LoVo (cell line): ENCODE data around the gene SLC2A6.

Experiments used
- DNase-seq: peaks from one replicate; pipeline ENCODE4 v3.0.0-alpha.2; 2016; ENCODE audit warnings: low spot score

SLC2A6 gene

DNA sequence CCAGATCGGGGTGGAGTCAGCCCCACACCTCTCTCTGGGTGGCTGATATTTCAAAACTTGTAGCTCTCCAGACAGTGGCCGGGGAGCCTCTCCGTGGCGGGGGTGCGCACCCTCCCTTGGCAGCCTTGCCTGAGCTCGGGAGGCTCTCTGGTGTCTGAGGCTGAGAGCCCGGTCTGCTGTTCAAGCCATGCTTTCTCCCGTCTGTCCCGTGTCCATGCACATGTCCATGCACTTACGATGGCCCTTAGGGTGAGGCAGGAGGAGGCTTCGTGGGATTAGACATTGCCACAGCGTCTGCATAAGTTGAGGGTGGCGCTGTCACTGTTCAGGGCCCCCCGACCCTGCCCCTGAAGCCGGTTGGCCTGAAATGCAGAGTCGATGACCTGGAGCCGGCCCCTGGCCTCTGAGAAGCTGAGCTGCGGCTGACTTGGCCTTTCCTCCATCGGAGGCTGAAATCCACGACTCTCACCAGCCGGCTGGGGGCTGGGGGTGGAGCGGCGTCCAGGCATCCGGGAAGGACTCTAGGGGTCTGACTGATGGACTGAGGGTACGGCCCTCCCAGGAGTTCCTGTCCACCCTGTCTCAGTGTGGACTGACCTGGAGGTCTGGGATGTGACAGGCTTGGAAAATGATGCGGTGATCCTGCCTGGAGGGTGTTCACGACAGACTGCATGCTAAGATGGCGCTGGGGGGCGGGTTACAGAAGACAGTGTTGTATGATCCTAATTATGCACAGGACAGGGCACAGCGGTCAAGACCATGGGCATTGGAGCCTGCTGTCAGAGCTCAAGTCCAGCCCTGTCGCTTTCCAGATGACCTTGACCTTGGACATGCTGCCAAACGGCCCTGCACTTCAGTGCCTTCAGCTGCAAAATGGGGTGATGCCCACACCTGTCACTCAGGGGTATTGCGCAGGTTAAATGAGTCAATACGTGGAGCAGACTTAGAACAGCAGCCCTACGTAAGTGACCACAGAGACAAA is 18.3 kb upstream of the SLC2A6 start:
- no peak for DNase-seq

DNA sequence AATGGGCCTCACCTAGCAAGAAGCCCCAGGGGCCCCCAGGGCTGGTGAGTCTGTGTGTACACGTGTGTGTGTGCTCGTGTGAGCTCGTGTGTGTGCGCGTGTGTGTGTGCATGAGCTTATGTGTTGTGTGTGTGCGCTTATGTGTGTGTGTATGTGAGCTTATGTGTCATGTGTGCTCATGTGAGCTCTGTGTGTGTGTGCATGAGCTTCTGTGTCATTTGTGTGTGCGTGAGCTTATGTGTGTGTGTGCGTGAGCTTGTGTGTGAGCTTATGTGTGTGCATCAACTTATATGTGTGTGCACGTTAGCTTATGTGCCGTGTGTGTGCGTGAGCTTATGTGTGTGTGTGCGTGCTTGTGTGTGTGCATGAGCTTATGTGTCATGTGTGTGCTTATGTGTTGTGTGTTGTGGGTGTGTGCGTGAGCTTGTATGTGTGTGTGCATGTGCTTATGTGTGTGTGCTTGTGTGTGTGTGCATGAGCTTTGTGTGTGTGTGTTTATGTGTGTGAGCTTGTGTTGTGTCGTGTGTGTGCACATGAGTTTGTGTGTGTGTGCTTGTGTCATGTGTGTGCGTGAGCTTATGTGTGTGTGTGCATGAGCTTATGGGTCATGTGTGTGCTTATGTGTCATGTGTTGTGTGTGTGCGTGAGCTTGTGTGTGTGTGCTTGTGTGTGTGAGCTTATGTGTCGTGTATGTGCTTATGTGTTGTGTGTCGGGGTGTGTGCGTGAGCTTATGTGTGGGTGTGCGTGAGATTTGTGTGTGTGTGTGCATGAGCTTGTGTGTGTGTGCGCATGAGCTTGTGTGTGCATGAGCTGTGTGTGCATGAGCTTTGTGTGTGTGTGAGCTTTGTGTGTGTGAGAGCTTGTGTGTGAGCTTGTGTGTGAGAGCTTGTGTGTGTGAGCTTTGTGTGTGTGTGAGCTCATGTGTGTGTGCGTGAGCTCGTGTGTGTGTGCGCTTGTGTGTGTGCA is 16.7 kb upstream of the SLC2A6 start:
- no peak for DNase-seq

DNA sequence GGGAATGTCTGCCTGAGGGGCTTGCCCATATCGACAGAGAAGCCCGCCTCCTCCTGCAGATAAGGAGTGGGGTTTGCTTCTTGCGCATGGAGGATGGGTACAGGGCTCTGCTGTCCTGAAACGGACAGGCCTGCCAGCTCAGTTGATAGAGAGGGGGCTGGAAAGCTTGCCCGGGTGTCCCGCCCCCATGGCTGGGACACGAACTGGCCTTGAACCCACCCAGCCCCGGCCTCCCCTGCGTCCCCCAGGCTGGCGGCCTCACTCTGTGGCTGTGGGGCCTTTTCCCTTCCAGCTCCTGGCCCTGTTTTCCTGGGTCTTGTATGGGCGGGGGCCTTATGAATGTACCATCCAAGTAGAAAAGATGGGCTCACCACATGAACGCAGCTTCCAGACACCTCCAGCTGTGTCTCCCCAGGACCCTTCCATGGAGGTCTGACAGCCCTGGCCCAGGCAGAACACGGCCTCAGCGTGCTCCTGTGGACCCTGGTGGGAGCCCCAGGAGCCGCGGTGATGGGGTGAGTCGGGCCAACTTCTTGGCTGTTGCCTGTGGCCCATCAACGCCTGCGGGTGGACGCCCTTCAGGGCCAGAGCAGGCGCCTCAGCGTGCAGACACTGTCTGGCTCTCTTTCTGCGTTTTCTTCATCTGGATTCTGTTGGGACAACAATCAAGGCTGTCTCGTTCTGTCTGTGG is 15.9 kb upstream of the SLC2A6 start:
- no peak for DNase-seq

DNA sequence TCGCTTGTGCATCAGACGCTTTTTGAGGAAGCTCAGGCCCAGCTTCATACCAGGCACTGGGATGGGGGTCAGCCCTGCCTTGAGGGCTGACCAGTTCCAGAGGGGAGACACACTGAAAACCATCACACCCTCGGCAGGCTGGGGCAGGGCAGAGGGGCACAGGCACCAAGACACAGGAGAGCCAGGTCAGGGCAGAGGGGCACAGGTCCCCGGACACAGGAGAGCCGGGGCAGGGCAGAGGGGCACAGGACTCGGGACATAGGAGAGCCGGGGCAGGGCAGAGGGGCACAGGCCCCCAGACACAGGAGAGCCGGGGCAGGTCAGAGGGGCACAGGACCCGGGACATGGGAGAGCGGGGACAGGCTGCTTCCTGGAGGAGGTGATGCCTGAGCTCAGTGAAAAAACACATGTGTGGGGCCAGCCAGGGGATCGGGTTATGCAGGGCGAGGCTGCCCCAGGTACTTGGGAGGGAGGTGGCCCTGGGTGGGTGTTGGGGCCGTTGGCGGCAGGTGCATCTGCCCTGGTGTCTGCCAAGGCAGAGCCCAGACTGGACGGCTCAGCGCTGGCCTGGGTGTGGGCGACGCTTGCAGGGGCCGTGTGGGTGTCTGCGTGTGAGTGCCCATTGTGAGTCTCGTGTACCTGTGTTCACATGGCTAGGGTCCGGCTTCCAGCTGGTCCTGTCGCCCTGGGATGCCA is 15.1 kb upstream of the SLC2A6 start:
- no peak for DNase-seq

DNA sequence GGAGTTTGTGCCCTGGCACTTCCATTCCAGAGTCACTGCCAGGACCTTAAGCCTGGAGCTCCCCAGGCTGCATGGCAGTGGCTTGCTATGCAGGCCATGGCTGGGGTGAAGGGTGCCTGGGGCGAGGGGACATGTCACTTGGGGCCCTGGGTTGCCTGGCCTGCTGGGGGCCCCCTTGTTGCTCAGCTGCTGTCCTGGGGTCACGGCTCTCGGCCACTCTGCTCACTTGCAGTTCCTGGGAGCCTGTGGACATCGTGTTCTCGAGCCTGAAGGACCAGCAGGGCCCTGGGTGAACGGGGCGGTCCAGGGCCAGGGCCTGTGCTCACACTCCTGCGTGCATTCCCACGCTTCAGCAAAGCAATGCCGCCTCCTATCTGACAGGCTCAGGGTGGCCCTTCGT is 14.5 kb upstream of the SLC2A6 start:
- DNase-seq, result no peak

DNA sequence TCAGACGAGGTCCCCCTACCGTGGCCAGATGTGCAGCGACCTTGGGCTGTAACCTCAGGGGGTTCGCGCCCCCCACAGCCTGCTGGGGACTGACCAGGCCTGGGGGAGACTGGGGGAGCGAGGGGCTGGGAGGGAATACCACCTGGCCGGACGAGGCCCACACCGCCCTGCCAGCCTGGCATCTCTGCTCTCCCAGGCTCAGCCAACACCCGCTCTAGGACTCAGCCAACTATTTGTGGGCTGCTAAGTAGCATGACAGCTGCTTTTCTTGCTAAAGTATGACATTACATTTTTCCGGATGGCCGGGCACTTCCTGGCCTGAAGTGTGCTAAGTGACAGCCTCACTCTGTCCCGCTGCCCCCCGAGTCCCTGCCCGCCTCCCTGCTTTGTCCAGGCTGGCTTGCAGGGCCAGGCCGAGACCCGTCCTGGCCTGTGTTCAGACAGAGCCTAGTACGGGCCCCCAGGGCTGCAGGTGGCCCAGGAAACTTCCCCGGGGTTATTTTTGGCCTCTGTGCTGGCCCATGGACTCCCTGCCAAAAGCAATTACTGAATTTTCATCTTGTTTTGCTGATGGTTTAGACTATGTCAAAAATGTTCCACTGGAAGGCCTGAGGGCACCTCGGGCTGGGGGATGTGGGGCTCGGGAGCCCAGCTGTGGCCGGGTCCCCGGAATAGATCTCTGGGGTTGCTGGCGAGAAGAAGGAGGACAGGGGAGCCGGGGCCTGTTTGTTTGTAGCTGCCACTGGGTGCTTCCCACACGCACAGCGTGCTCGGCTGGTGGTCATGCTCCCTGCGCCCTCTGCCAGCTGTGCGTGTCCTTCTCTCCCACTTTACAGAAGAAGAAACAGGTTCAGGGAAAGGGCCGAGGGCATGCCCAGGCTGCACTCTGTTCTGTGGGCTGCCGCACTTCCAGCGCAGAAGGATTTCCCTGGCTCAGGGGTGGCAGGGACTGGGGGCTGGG is 13.4 kb upstream of the SLC2A6 start:
- no peak for DNase-seq

DNA sequence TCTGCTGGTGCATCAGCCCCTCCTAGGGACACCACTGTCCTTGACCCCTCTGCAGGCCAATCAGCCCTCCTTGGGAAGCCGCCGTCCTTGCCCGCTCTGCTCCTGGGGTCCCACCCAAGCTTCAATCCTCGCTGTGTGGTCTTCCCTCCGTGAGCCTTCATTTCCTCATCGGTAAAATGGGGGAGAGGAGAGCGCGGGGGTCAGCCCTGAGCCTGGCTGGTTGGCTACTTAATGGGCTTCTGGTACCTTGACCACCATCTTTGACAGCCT is 12.7 kb upstream of the SLC2A6 start:
- no peak for DNase-seq

DNA sequence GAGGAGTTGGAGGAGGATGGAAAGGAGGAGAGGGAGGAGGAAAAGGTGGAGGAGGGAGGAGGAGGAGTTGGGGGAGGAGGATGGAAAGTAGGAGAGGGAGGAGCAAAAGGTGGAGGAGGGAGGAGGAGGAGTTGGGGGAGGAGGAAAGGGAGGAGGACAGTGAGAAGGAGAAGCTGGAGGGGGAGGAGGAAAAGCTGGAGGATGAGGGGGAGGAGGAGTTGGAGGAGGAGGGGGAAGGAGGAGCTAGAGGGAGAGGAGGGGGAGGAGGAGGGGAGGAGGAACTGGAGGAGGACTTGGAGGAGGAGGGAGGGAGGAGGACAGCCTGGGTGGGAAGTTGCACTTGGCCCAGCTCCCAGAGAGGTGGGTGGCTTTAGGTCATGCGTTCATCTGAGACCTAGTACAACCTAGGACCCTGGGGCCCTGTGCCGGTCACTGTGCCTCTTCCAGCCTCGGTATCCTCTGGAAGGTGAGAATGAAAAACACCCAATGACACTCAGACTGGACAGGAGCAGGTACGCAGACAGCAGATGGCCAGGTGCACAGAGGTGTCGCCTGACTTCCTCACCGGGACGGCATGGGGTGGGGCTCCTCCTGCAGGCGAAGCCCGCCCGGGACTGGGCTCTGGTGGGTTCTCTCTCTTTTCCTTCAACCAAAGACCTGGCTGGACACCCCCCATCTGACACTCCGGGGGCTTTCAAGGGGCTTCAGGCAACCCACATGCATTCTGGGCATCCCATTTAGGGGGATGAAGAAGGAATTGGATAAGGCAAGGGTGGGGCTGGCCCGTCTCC is 12.2 kb upstream of the SLC2A6 start:
- no peak for DNase-seq

DNA sequence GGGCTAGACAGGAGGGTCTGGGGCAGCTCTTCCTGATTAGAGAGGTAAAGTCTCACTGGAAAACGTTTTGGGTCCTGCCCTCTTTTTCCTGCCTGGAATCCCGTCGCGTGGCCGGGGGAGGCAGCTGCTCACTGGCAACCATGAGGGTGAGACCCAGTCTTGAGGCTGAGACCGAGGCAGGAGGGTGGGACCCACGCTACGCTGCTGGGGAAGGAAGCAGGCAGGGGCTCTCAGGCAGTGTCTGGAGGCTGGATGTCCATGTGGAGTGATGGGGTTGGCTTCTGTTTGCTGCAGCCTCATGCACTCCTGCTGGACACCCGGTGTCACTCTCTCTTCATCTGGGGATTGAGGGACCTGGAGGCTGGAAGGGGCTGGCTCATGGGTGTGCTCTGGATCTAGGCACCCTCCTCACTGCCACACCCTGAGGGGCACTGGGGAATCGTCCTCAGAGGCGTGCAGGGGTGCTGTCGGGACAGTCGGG is 11.3 kb upstream of the SLC2A6 start:
- DNase-seq, result no peak

DNA sequence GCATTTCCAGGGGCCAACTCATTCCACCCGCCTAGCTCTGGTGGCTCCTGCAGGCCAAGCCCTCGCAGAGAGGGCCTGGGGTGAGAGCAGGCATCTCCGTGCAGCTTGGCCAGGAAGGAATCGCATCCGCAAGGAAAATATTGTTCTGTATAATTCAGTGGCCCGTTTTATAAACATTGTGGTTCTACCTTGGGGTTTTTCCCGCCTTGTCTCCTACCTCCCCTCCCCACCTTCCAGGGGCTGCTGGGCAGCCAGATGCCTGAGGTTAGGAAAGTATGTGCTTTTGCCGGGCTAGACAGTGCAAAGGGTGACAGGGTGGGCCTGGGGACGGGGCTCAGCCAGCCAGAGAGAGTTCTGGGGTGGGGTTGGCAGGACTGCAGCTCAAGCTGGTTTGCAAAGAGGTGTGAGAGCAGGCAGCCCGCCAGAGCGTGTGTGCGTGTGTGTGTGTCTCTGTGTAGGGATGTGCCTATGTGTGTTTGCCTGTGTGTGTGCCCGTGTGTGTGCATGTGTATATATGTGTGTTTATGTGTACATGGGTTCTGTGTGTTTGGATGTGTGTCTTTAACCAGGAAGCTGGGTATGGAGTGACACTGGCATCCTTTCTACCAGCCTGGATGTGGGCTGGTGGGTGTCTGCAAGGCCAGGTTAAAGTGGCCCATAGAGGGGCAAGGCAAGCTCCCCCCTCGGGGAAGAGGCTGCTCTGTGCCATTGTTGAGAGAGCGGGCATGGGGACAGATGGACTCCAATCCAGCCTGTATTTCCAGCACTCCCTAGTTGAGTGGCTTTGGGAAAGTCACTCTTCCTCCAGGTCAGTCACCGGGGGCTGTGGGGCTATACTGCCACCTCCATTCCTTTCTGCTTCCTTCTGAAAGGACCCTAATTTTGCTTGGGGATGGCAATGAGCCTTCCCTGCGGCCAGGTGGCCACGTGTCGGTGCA is 10.6 kb upstream of the SLC2A6 start:
- DNase-seq, result no peak

DNA sequence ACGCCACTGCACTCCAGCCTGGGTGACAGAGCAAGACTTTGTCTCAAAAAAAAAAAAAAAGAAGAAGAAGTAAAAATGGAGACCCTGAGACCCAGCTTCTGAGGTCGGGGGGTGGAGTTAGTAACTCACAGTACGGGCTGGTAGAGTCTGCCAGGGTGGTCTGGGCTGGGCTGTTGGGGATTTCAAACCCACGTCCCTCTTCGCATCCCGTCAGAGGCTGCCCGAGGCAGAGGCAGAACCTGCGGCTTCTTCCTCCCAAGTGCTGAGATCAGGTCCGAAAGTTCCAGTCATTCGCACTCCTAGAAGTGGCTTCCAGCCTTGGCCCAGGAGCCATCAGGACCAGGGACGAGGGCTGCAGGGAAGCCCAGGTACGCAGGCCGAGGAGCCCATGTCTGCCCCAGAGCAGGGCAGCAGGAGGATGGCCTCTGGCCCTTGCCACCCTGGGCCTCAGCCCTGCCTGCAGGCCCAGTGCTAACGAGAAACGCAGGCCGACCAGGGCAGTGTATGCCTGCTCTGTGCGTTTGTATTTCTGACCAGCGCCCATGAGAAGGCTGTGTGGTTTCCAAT is 9.9 kb upstream of the SLC2A6 start:
- no peak for DNase-seq

DNA sequence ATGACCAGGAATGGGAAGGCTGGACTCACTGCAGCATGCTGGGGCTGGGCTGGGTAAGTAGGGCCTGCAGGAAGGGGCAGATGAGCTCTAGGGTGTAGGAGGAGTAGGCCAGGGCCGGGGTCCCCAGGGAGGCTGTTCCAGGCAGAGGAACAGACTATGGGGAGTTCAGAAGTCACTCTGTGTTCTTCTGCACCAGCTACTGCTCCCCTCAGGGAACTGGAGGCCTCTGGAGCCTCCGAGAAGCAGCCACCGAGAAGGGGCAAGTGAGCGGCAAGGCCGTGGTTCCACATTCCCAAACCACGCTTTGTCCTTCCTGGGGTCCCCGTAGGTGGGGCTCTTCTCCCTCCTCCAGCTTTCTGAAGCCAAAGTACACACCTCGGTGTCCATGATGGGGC is 8.4 kb upstream of the SLC2A6 start:
- no peak for DNase-seq

DNA sequence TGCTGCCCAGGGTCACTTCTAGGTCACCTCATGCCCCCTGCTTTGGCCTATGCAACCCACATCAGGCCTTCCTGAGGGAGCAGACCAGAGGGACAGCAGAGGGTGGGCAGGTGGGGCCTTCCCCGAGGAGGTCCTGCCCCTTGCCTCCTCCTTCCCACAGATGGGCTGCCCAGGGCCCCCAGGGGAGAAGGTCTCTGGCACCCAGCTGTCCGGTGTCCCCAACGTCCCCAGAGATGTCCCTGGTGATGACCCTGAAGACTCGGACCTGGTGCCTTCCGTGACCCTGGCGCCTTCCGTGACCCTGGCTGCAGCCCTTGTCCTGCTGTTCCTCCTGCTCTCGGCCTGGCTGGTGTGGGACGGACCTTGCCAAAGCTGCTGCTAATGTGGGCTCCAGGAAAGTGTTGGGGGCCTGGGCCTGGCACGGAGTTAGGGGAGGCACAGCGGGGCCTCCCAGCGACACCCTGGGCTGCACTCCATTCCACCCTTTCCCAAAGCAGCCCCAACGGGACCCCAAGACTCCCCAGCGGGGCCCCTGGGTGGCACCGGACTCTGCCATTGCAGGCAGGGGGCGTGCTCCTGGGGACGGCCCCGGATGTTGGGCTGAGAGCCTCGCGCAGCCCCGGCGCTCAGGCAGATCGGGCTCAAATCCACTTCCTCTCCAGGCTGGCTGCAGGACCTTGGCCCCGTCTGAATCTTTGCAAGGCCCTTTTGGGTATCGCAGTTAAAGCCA is 6.8 kb upstream of the SLC2A6 start:
- DNase-seq, result no peak

DNA sequence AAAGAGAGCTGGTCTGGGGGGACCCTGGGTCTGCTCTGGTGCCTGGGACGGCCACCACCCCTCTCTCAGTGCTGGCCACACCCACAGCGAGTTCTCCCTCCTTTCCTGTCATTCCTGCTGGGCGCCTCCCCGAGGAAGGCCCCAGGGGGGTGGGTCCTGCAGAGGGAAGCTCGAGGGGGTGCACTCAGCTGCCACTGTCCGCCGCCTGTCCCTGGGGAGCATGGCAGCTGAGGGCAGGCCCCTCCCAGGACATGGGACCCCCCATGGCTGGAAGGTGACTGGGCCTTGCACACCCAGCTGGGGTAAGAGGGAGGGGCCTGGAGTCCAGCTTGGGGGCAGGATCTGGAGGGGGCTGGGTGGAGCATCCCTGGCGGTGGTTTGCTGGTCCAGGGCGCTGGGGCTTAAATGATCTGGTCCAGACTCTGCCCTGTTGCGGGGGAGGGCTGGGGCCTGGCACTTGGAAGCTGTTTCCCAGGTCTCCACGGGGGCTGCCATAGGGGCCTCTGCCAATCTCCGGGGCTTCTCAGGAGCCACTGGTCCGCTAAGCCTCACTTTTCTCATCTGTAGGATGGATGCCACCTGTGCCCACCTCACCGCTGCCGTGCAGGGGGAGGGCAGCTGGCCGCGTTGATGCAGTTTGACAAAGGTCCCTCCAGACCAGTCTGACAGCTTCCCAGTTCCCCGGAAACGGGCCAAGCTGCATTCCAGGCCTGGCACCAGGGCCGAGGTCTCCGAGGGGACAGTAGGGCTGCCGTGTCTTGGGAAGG is 6.0 kb upstream of the SLC2A6 start:
- DNase-seq, result no peak

DNA sequence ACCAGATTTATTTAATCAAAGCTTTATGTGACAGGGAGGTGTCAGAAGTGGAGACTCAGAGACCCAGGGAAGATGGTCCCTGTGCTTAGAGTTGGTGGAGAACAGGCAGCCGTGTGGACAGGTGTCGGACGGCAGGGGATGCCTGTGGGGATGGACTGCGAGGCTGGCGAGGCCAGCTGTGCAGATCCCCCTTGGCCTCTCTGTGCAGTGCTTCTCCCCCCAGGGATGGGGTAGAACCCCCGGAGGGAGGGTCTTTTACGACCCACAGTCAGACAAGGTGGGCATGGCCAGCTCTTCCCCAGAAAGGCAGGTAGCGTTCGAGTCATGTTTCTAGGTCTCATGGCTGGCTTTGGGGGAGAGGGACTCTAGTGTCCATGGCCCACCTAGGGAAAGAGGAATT is 4.7 kb upstream of the SLC2A6 start:
- no peak for DNase-seq

DNA sequence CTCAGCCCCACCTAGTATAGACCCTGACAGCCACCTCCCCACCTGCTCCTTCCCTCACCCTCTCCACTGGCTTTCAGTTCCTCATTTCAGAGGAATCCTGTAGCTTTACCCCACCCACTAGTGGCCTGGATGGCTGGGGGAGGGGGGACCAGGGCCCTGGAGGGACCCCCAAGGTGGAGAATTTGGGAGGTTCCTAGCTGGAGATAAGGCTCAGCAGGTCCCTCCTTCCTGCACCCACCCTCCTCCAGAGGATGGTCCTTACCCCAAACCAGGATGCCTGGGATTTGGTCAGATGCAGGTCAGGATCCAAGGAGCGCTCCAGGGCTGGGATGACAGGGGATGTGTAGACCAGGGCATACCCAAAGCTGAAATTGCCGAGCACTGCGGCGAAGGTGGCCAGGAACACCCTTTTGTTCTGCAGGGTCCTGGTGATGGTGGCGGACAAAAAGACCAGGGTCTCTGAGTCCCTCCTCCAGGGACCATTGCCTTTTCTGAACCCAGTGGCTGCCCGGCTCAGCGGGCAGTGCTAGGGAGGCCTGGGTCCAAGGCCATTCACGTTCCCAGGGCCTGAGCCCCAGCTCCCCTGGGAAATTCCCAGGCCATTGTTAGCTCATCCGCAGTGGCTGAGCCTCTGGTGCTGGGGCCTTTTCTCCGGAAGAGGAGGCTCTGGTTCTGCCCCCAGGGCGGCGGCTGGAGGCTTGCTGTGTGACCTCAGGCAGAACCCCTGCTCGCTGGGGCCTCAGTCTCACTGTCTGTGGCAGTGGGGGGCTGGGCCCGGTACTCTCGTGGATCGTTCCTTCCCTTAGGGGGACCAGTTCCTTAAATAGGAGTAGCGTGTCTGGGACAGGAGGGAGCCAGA is 678 bp downstream of the SLC2A6 start:
- no peak for DNase-seq
